Thymus (tissue), 11 donors: ENCODE data around the gene KIFAP3. TPM values are rescaled to one million over a fixed set of nuclear protein-coding genes. Genes with fewer than 3 reads are reported as not detected.
"Not testable (repeated sequence)": the region's sequence is repeated elsewhere in the genome, so short reads cannot be mapped to it uniquely, and the experiment has no call there.

Experiments
- DNase-seq, 9 donors: peaks; one replicate each; pipeline ENCODE4 v3.0.0-alpha.2; 2013; ENCODE audit warnings: low spot score in 9 of 9, low read depth in 6 of 9, missing footprints in 1 of 9
- H3K27ac ChIP-seq, 2 donors: one replicate each; pipeline ENCODE4 v1.5.1; 2013; ENCODE audit warnings: control low read depth in 1 of 2, low read depth in 1 of 2, low read length in 1 of 2, mild to moderate bottlenecking in 1 of 2, moderate library complexity in 1 of 2
- H3K27me3 ChIP-seq, 2 donors: one replicate each; pipeline ENCODE4 v1.5.1; 2013; ENCODE audit warnings: low read length in 1 of 2; ENCODE audit not compliant: control insufficient read depth in 2 of 2, insufficient read depth in 1 of 2
- H3K36me3 ChIP-seq, 2 donors: one replicate each; pipeline ENCODE4 v1.5.1; 2013; ENCODE audit warnings: low read length in 1 of 2, mild to moderate bottlenecking in 1 of 2, moderate library complexity in 1 of 2; ENCODE audit not compliant: control insufficient read depth in 2 of 2, insufficient read depth in 2 of 2
- H3K4me1 ChIP-seq, 2 donors: one replicate each; pipeline ENCODE4 v1.5.1; 2013; ENCODE audit warnings: low read length in 2 of 2; ENCODE audit not compliant: control insufficient read depth in 2 of 2, insufficient read depth in 2 of 2
- H3K4me3 ChIP-seq, 2 donors: one replicate each; pipeline ENCODE4 v1.5.1; 2013; ENCODE audit warnings: low read length in 2 of 2, control low read depth in 1 of 2, mild to moderate bottlenecking in 1 of 2
- H3K9me3 ChIP-seq, 2 donors: one replicate each; pipeline ENCODE4 v1.5.1; 2013; ENCODE audit warnings: low read length in 1 of 2, mild to moderate bottlenecking in 1 of 2; ENCODE audit not compliant: control insufficient read depth in 2 of 2, insufficient read depth in 1 of 2
- WGBS: extraction: QIAGEN DNeasy Blood & Tissue Kit; methylation state at CpG from one replicate; pipeline ENCODE4 v1.1.7; 2013; 5-methylcytosine and 5-hydroxymethylcytosine counted together
- polyA plus RNA-seq: library from polyadenylated mRNA; stranded (reverse); fragments of 200-250 nt; gene quantifications from one replicate; pipeline ENCODE4 v1.2.3, GENCODE V29; 2013
- total RNA-seq: library from RNA; stranded (reverse); fragments of 120-200 nt; gene quantifications from one replicate; pipeline ENCODE4 v1.2.4, GENCODE V29; 2013
- donor health status: healthy.

The KIFAP3 gene
- total and polyA plus RNA-seq, 2 donors, result 19.5 to 25.8 TPM

GRCh38 chr1:169924829-169925228, 149.7 kb downstream of the KIFAP3 start:
- Histone ChIP-seq H3K27ac (no peak overlapping the region), H3K36me3 (no peaks in the 10 kb centered on the region), H3K4me3 (no peak overlapping the region), H3K4me1 (no peaks in the 10 kb centered on the region), H3K9me3 (no peaks in the 10 kb centered on the region), H3K27me3 (no peaks in the 10 kb centered on the region)
- DNase-seq, result no peak
- WGBS, result 94% methylated on average over 2 of the region's 2 CpGs

- no peak for DNase-seq
- Histone ChIP-seq H3K36me3 (no peaks in the 10 kb centered on the region), H3K4me1 (no peaks in the 10 kb centered on the region), H3K9me3 (no peaks in the 10 kb centered on the region), H3K27ac (no peak overlapping the region), H3K4me3 (no peak overlapping the region), H3K27me3 (no peaks in the 10 kb centered on the region)
- WGBS, result 97% methylated on average over 2 of the region's 2 CpGs
These were observed 150.4 kb downstream of the KIFAP3 start for GRCh38 chr1:169924063-169924462.

- Histone ChIP-seq H3K9me3 (no peaks in the 10 kb centered on the region), H3K4me3 (no peak overlapping the region), H3K4me1 (no peaks in the 10 kb centered on the region), H3K27ac (no peak overlapping the region), H3K36me3 (no peaks in the 10 kb centered on the region), H3K27me3 (no peaks in the 10 kb centered on the region)
- DNase-seq, result no peak
- WGBS, result 98% methylated on average over 4 of the region's 4 CpGs
These were observed 153.4 kb downstream of the KIFAP3 start for GRCh38 chr1:169921080-169921479.

GRCh38 chr1:169918927-169919326, 155.6 kb downstream of the KIFAP3 start:
- no peak for DNase-seq
- no peaks in the 10 kb centered on the region for H3K27me3 ChIP-seq
- no peaks in the 10 kb centered on the region for H3K36me3 ChIP-seq
- no peaks in the 10 kb centered on the region for H3K9me3 ChIP-seq
- WGBS, result 96% methylated on average over 1 of the region's 1 CpG
- H3K27ac ChIP-seq, result no peak overlapping the region
- no peaks in the 10 kb centered on the region for H3K4me1 ChIP-seq
- H3K4me3 ChIP-seq, result no peak overlapping the region

- not testable (repeated sequence) for H3K27me3 ChIP-seq, H3K4me3 ChIP-seq, DNase-seq, H3K27ac ChIP-seq, H3K9me3 ChIP-seq, H3K4me1 ChIP-seq, H3K36me3 ChIP-seq
- 97% methylated on average over 9 of the region's 9 CpGs for WGBS
These were observed 156.3 kb downstream of the KIFAP3 start for GRCh38 chr1:169918220-169918619.

GRCh38 chr1:169915150-169915549, 159.3 kb downstream of the KIFAP3 start:
- Histone ChIP-seq H3K27me3 (no peaks in the 10 kb centered on the region), H3K9me3 (no peaks in the 10 kb centered on the region), H3K27ac (no peak overlapping the region), H3K4me3 (no peak overlapping the region), H3K4me1 (no peaks in the 10 kb centered on the region), H3K36me3 (no peaks in the 10 kb centered on the region)
- DNase-seq, result no peak
- WGBS, result 82% methylated on average over 15 of the region's 15 CpGs

- no peak for DNase-seq
- H3K27ac ChIP-seq, result no peak overlapping the region
- H3K27me3 ChIP-seq, result no peaks in the 10 kb centered on the region
- no peaks in the 10 kb centered on the region for H3K4me1 ChIP-seq
- H3K9me3 ChIP-seq, result no peaks in the 10 kb centered on the region
- H3K36me3 ChIP-seq, result no peaks in the 10 kb centered on the region
- H3K4me3 ChIP-seq, result no peak overlapping the region
- WGBS, result 90% methylated on average over 3 of the region's 3 CpGs
These were observed 160.0 kb downstream of the KIFAP3 start for GRCh38 chr1:169914531-169914930.

- no peaks in the 10 kb centered on the region for H3K9me3 ChIP-seq
- H3K4me1 ChIP-seq, result no peaks in the 10 kb centered on the region
- H3K27ac ChIP-seq, result no peak overlapping the region
- no peaks in the 10 kb centered on the region for H3K27me3 ChIP-seq
- no peaks in the 10 kb centered on the region for H3K36me3 ChIP-seq
- no peak overlapping the region for H3K4me3 ChIP-seq
- no peak for DNase-seq
- 97% methylated on average over 16 of the region's 16 CpGs for WGBS
These were observed 165.0 kb downstream of the KIFAP3 start for GRCh38 chr1:169909499-169909898.

- no peaks in the 10 kb centered on the region for H3K27me3 ChIP-seq
- DNase-seq, result no peak
- no peaks in the 10 kb centered on the region for H3K4me1 ChIP-seq
- no peak overlapping the region for H3K27ac ChIP-seq
- no peak overlapping the region for H3K4me3 ChIP-seq
- H3K9me3 ChIP-seq, result no peaks in the 10 kb centered on the region
- no peaks in the 10 kb centered on the region for H3K36me3 ChIP-seq
These were observed 167.6 kb downstream of the KIFAP3 start for GRCh38 chr1:169906938-169907337.

GRCh38 chr1:169904834-169905233, 169.7 kb downstream of the KIFAP3 start:
- 97% methylated on average over 1 of the region's 1 CpG for whole genome bisulfite sequencing
- no peaks in the 10 kb centered on the region for H3K9me3 ChIP-seq
- H3K4me3 ChIP-seq, result no peak overlapping the region
- no peaks in the 10 kb centered on the region for H3K36me3 ChIP-seq
- H3K4me1 ChIP-seq, result no peaks in the 10 kb centered on the region
- H3K27ac ChIP-seq, result no peak overlapping the region
- no peaks in the 10 kb centered on the region for H3K27me3 ChIP-seq
- no peak for DNase-seq
